Measurements from ENCODE around the gene PRPSAP2. TPM values are rescaled to one million over a fixed set of nuclear protein-coding genes. Genes with fewer than 3 reads are reported as not detected.
"Not testable (repeated sequence)": the region's sequence is repeated elsewhere in the genome, so short reads cannot be mapped to it uniquely, and the experiment has no call there.

Gene PRPSAP2, protein sequence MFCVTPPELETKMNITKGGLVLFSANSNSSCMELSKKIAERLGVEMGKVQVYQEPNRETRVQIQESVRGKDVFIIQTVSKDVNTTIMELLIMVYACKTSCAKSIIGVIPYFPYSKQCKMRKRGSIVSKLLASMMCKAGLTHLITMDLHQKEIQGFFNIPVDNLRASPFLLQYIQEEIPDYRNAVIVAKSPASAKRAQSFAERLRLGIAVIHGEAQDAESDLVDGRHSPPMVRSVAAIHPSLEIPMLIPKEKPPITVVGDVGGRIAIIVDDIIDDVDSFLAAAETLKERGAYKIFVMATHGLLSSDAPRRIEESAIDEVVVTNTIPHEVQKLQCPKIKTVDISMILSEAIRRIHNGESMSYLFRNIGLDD
- total RNA-seq (2012; rRNA removed): 19.4 and 27.4 TPM in 2 replicates

GRCh38 chr17:18857864-18858566, at the start of gene PRPSAP2:
Gene PRPSAP2, plus strand, starts transcription at chr17:18858131. Its CDS starts 7,703 bp downstream, at chr17:18865834.
- peak within 1 kb of the TSS; percentile 84 for H3K9ac ChIP-seq (ENCODE audit: low read depth, low read length)
- H3K27me3 ChIP-seq (ENCODE audit: control insufficient read depth, insufficient read depth, low read length): no peaks in the 10 kb centered on the region
- peaks cover 16% of the 10 kb centered on the region for H3K4me1 ChIP-seq (ENCODE audit: control insufficient read depth, insufficient read depth, low read length)
- peak within 1 kb of the TSS; percentile 81 for H3K4me3 ChIP-seq (ENCODE audit: low read length)
- no peaks in the 10 kb centered on the region for H3K9me3 ChIP-seq (replicated peaks; ENCODE audit: low read length)
- H3K4me2 ChIP-seq (ENCODE audit: low read length): peak within 1 kb of the TSS; percentile 92
- H3K36me3 ChIP-seq (ENCODE audit: insufficient read depth, low read length): no peaks in the 10 kb centered on the region

DNA sequence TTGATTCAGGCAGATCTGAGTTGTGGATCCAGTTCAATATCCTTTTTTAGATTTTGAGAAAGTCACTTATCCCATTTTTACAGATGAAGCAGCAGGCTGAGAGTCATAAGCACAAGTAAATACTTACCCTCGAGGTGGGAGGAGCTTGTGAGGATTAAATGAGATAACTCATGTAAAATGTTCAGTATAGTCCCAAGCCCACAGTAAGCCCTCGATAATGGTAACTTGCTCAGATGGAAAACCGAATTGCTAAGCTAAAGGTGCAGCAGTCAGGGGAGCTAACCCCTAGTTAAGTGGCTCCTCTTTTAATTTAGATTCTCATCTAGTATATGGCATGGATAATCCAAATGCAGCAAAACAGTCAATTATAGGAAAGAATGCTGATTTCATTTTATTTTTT, 42.0 kb upstream of the PRPSAP2 start:
- not testable (repeated sequence) for H3K4me3 ChIP-seq (ENCODE audit: low read length); H3K4me1 ChIP-seq (ENCODE audit: control insufficient read depth, insufficient read depth, low read length); H3K9ac ChIP-seq (ENCODE audit: low read depth, low read length); H3K27me3 ChIP-seq (ENCODE audit: control insufficient read depth, insufficient read depth, low read length); H3K9me3 ChIP-seq (replicated peaks; ENCODE audit: low read length); H3K36me3 ChIP-seq (ENCODE audit: insufficient read depth, low read length); H3K4me2 ChIP-seq (ENCODE audit: low read length)

DNA sequence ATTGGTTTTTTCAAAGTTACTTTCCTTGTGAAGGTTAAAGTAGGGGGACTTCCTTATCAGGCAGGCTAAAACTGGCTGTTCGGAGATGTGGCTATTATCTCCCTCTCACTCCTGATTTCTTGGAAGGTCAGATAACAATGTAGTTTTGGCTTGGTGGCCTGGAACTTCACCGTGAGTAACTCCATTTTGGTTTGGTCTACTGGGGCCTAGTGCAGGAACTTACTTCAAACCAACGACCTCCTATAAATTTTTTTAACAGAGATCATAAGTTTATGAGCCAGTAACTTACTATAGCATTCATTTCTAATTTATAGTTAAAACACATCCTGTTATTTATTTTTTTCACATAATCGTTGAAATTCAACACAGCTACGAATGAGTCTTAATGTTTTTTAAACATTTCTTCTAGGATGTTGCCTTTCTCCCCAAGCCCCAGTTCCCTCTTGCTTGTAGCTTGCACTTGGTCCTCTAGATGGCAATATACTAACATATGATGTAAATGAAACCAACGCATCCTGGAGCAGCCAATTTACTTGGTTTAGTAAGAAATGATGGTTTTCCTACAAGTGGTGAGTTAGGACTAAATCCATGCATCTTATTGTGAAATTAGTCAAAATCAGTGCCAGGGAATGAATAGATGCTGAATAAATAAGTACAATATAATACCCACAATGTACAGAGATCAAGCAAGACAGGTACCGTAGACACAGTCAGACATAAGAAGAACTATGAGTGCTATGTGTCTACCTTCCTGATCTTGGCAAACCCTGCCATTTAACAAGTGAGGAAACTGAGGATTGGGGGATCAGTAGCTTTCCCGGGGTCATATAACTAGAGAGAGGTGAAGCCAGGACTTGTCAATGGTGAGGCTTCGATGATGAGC, 41.2 kb upstream of the PRPSAP2 start:
- not testable (repeated sequence) for H3K27me3 ChIP-seq (ENCODE audit: control insufficient read depth, insufficient read depth, low read length); H3K4me1 ChIP-seq (ENCODE audit: control insufficient read depth, insufficient read depth, low read length); H3K9ac ChIP-seq (ENCODE audit: low read depth, low read length); H3K4me2 ChIP-seq (ENCODE audit: low read length); H3K4me3 ChIP-seq (ENCODE audit: low read length); H3K9me3 ChIP-seq (replicated peaks; ENCODE audit: low read length); H3K36me3 ChIP-seq (ENCODE audit: insufficient read depth, low read length)

- not testable (repeated sequence) for H3K4me2 ChIP-seq (ENCODE audit: low read length); H3K4me1 ChIP-seq (ENCODE audit: control insufficient read depth, insufficient read depth, low read length); H3K9ac ChIP-seq (ENCODE audit: low read depth, low read length); H3K36me3 ChIP-seq (ENCODE audit: insufficient read depth, low read length); H3K27me3 ChIP-seq (ENCODE audit: control insufficient read depth, insufficient read depth, low read length); H3K9me3 ChIP-seq (replicated peaks; ENCODE audit: low read length); H3K4me3 ChIP-seq (ENCODE audit: low read length)
Observed at GRCh38 chr17:18821430-18821829, 36.5 kb upstream of the PRPSAP2 start.

DNA sequence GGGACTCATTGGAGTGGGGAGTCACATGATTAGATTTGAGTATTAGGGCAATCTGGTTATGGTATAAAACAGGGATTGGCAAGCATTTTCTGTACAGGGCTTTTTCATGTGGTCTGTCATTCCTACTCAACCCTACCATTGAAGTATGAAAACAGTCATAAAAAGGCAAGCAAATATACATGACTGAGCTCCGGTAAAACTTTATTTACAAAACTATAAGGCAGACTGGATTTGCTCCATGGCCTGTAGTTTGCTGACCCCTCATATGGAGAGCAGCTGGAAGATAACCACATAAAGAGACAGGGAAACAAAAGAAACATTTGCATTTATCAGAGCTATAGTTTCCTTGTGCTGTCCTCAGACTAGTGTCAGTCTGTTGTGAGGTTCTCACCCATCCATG, 30.3 kb upstream of the PRPSAP2 start:
- not testable (repeated sequence) for H3K9ac ChIP-seq (ENCODE audit: low read depth, low read length); H3K27me3 ChIP-seq (ENCODE audit: control insufficient read depth, insufficient read depth, low read length); H3K4me1 ChIP-seq (ENCODE audit: control insufficient read depth, insufficient read depth, low read length); H3K9me3 ChIP-seq (replicated peaks; ENCODE audit: low read length); H3K4me2 ChIP-seq (ENCODE audit: low read length); H3K36me3 ChIP-seq (ENCODE audit: insufficient read depth, low read length); H3K4me3 ChIP-seq (ENCODE audit: low read length)

GRCh38 chr17:18848501-18848900, 9.4 kb upstream of the PRPSAP2 start:
- no peaks in the 10 kb centered on the region for H3K27me3 ChIP-seq (ENCODE audit: control insufficient read depth, insufficient read depth, low read length)
- no peak overlapping the region for H3K4me3 ChIP-seq (ENCODE audit: low read length)
- peaks cover 14% of the 10 kb centered on the region for H3K4me1 ChIP-seq (ENCODE audit: control insufficient read depth, insufficient read depth, low read length)
- H3K9me3 ChIP-seq (replicated peaks; ENCODE audit: low read length): no peaks in the 10 kb centered on the region
- no peaks in the 10 kb centered on the region for H3K36me3 ChIP-seq (ENCODE audit: insufficient read depth, low read length)
- no peak overlapping the region for H3K9ac ChIP-seq (ENCODE audit: low read depth, low read length)
- H3K4me2 ChIP-seq (ENCODE audit: low read length): no peak overlapping the region

- Histone ChIP-seq H3K4me2 (ENCODE audit: low read length) (no peak overlapping the region), H3K9me3 (replicated peaks; ENCODE audit: low read length) (no peaks in the 10 kb centered on the region), H3K4me3 (ENCODE audit: low read length) (no peak overlapping the region), H3K4me1 (ENCODE audit: control insufficient read depth, insufficient read depth, low read length) (peaks cover 22% of the 10 kb centered on the region), H3K9ac (ENCODE audit: low read depth, low read length) (no peak overlapping the region), H3K36me3 (ENCODE audit: insufficient read depth, low read length) (no peaks in the 10 kb centered on the region), H3K27me3 (ENCODE audit: control insufficient read depth, insufficient read depth, low read length) (no peaks in the 10 kb centered on the region)
Observed at GRCh38 chr17:18850679-18851078, 7.3 kb upstream of the PRPSAP2 start.

GRCh38 chr17:18851201-18851600, 6.7 kb upstream of the PRPSAP2 start:
- no peaks in the 10 kb centered on the region for H3K36me3 ChIP-seq (ENCODE audit: insufficient read depth, low read length)
- H3K4me2 ChIP-seq (ENCODE audit: low read length): no peak overlapping the region
- H3K9me3 ChIP-seq (replicated peaks; ENCODE audit: low read length): no peaks in the 10 kb centered on the region
- no peak overlapping the region for H3K9ac ChIP-seq (ENCODE audit: low read depth, low read length)
- peaks cover 22% of the 10 kb centered on the region for H3K4me1 ChIP-seq (ENCODE audit: control insufficient read depth, insufficient read depth, low read length)
- no peak overlapping the region for H3K4me3 ChIP-seq (ENCODE audit: low read length)
- H3K27me3 ChIP-seq (ENCODE audit: control insufficient read depth, insufficient read depth, low read length): no peaks in the 10 kb centered on the region

DNA sequence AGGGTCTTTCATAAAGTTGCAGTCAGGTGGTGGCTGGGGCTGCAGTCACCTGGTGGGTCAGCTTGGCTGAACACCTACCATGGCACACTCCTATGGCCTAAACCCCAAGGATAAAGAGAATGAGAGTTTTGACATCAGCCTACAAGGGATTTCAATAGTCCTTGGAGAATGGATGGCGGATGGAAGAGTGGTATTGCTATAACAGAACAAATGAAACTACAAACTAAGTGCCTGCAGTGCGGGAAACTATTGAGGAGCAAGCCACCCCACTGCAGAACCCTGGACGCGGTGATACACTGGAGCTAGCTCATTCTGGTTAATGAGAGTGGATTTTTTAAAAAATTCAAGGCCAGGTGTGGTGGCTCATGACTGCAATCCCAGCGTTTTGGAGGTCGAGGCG, 3.0 kb upstream of the PRPSAP2 start:
- Histone ChIP-seq H3K4me3 (ENCODE audit: low read length) (no peak overlapping the region), H3K27me3 (ENCODE audit: control insufficient read depth, insufficient read depth, low read length) (no peaks in the 10 kb centered on the region), H3K9me3 (replicated peaks; ENCODE audit: low read length) (no peaks in the 10 kb centered on the region), H3K4me1 (ENCODE audit: control insufficient read depth, insufficient read depth, low read length) (peaks cover 20% of the 10 kb centered on the region), H3K4me2 (ENCODE audit: low read length) (peak overlapping the region; percentile 83), H3K9ac (ENCODE audit: low read depth, low read length) (no peak overlapping the region), H3K36me3 (ENCODE audit: insufficient read depth, low read length) (no peaks in the 10 kb centered on the region)

GRCh38 chr17:18855831-18856569, 1.9 kb upstream of the PRPSAP2 start:
- peak overlapping the region; percentile 74 for H3K9ac ChIP-seq (ENCODE audit: low read depth, low read length)
- no peaks in the 10 kb centered on the region for H3K9me3 ChIP-seq (replicated peaks; ENCODE audit: low read length)
- peak overlapping the region; percentile 83 for H3K4me2 ChIP-seq (ENCODE audit: low read length)
- peak overlapping the region; percentile 78 for H3K4me3 ChIP-seq (ENCODE audit: low read length)
- H3K27me3 ChIP-seq (ENCODE audit: control insufficient read depth, insufficient read depth, low read length): no peaks in the 10 kb centered on the region
- H3K36me3 ChIP-seq (ENCODE audit: insufficient read depth, low read length): no peaks in the 10 kb centered on the region
- peaks cover 16% of the 10 kb centered on the region for H3K4me1 ChIP-seq (ENCODE audit: control insufficient read depth, insufficient read depth, low read length)

DNA sequence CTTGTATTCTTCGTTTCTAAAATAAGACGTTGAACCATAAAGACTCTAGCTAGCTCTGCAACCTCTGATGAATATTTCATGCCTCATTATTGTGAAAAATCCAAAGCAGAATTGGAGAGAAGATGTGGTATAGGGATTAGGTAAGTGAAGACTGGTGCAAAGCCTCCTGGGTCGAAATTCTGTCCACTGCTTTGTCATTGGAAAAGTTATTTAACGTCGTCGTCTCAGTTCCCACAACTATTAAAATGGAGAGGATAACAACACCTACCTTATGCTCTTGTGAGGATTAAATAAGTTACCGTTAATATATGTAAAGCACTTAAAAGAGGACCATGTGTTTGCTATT, 1.4 kb upstream of the PRPSAP2 start:
- Histone ChIP-seq H3K9ac (ENCODE audit: low read depth, low read length) (peak overlapping the region; percentile 74), H3K9me3 (replicated peaks; ENCODE audit: low read length) (no peaks in the 10 kb centered on the region), H3K27me3 (ENCODE audit: control insufficient read depth, insufficient read depth, low read length) (no peaks in the 10 kb centered on the region), H3K4me3 (ENCODE audit: low read length) (peak overlapping the region; percentile 78), H3K4me1 (ENCODE audit: control insufficient read depth, insufficient read depth, low read length) (peaks cover 16% of the 10 kb centered on the region), H3K36me3 (ENCODE audit: insufficient read depth, low read length) (no peaks in the 10 kb centered on the region), H3K4me2 (ENCODE audit: low read length) (peak overlapping the region; percentile 83)

Data from skeletal muscle satellite cell (primary cell).